Choroid plexus epithelial cell (primary cell): ENCODE data around the gene OR6S1.

ENCODE experiments used
- DNase-seq: peaks from one replicate; pipeline ENCODE4 v3.0.0-alpha.2; 2010; ENCODE audit warnings: low read depth
- H3K4me3 ChIP-seq: 2 replicates; pipeline ENCODE4 v1.5.1; 2011; ENCODE audit warnings: low read depth, mild to moderate bottlenecking, control low read depth, low read length, moderate library complexity
- CTCF ChIP-seq: conservative IDR thresholded peaks from 2 replicates; pipeline ENCODE4 v1.5.1; 2011; ENCODE audit warnings: low read depth, mild to moderate bottlenecking, control low read depth, inconsistent platforms, low read length, moderate library complexity

The OR6S1 gene

GRCh38 chr14:20618271-20618749, 23.2 kb downstream of the OR6S1 start:
- no peak overlapping the region for H3K4me3 ChIP-seq
- no peak for TF ChIP-seq CTCF
- DNase-seq = no peak

GRCh38 chr14:20617138-20618003, 24.1 kb downstream of the OR6S1 start:
- no peak for TF ChIP-seq CTCF
- no peak overlapping the region for H3K4me3 ChIP-seq
- no peak for DNase-seq

DNA sequence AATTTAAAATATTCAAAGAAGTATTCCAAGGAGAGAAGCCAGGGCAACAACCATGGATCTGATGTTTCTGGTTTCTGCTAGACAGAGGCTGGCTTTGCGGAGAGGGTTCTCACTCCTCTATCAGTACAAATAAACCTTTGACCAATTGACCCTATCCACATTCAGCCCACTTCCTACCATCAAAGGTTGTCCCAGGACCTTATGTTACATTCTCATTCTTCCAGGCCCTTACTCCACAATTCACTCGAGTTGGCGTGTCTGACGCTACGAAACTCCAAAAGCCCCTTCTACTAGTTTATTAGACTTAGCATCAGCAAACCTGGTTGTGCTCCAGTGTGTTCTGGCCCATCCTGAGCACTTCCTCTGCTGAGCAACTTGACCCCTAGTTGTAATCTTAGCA, 25.5 kb downstream of the OR6S1 start:
- TF ChIP-seq CTCF = no peak
- no peak for DNase-seq
- H3K4me3 ChIP-seq = no peak overlapping the region

DNA sequence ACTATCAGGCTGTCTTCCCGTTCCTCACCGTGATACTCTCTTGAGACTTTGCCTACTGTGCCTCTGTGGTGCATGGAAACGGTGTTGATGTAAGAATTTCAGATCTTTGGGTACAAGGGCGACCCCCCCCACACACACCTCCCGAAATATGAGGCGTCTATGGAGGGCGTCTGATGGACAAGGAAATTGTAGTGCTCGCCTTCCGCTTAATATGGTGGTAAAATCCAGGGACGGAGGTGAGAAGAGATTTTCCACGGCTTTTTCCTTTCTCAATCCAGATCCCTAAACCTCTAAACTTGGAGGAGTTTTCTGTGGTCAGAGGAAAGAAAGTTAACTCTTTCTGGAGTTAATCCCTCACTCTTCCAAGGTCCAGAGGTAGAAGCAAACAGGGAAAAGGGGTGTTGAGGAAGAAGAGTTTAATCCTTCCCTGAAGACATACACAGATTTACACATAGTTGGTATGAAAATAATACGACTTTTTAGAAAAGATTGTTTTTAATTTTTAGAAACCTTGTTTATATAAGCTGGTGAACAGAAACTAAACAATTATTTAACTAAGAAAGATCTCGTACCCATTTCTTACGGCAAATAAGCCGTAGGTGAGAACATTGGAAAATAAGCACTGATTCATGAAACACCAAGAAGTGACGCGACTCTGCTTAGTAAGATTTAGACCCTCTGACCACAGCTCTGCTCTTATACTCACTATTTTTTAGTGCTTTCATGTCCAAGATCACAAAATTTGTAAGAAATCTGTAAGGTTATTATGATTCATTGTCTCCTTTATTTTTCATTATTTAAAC, 27.3 kb downstream of the OR6S1 start:
- peak; percentile 26 for DNase-seq
- TF ChIP-seq CTCF = no peak
- peak overlapping the region; percentile 57 for H3K4me3 ChIP-seq

GRCh38 chr14:20613094-20614037, 28.1 kb downstream of the OR6S1 start:
- peak; percentile 98 for DNase-seq
- H3K4me3 ChIP-seq = peak overlapping the region; percentile 57
- TF ChIP-seq CTCF = peak; percentile 70

DNA sequence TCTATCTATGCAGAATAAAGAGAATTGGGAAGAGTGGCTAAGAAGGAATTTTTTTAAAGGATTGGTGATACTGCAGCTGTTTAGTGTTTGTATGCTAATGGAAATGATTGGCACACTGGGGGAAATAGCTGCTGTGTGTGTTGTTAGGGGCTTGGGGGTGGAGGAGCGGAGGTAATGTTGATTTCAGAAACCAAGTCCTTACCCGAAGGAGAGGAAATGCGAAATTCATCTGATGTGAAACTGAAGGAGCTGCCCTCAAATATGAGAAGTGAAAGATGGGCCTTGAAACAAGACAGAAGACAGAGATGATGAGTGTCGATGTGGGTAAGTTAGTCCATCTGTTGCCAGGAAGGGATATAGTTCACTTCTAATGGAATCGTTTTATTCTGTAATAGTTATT, 29.1 kb downstream of the OR6S1 start:
- no peak for DNase-seq
- no peak overlapping the region for H3K4me3 ChIP-seq
- no peak for TF ChIP-seq CTCF
